H9 (cell line): Measurements from ENCODE around the gene GRID2IP. TPM values are rescaled to one million over a fixed set of nuclear protein-coding genes. Genes with fewer than 3 reads are reported as not detected.
A peak's percentile ranks its signal among the peaks of the same experiment; 100 is the strongest.

Experiments
- DNase-seq: peaks from one replicate; pipeline ENCODE4 v3.0.0-alpha.2; 2017
- H2AFZ ChIP-seq: one replicate; pipeline ENCODE4 v1.6.1; 2013; ENCODE audit warnings: mild to moderate bottlenecking, low read length, control low read depth, moderate library complexity
- H2AK5ac ChIP-seq: 2 replicates; pipeline ENCODE4 v1.6.1; 2013; ENCODE audit warnings: low read length, control low read depth, mixed read lengths; ENCODE audit not compliant: insufficient read length
- H2BK120ac ChIP-seq: one replicate; pipeline ENCODE4 v1.6.1; 2013; ENCODE audit warnings: low read depth, mild to moderate bottlenecking, low read length, control low read depth, inconsistent platforms; ENCODE audit not compliant: poor library complexity, severe bottlenecking
- H2BK12ac ChIP-seq: 2 replicates; pipeline ENCODE4 v1.6.1; 2013; ENCODE audit warnings: low read length, control low read depth, mixed read lengths, low read depth; ENCODE audit not compliant: insufficient read length
- H2BK15ac ChIP-seq: 2 replicates; pipeline ENCODE4 v1.6.1; 2013; ENCODE audit warnings: low read depth, low read length, control low read depth
- H2BK20ac ChIP-seq: one replicate; pipeline ENCODE4 v1.6.1; 2013; ENCODE audit warnings: low read depth, mild to moderate bottlenecking, low read length, control low read depth, inconsistent platforms; ENCODE audit not compliant: poor library complexity, severe bottlenecking
- H2BK5ac ChIP-seq: 2 replicates; pipeline ENCODE4 v1.6.1; 2013; ENCODE audit warnings: low read length, control low read depth, mixed read lengths; ENCODE audit not compliant: insufficient read length
- H3K14ac ChIP-seq: 2 replicates; pipeline ENCODE4 v1.6.1; 2013; ENCODE audit warnings: low read length, control low read depth; ENCODE audit not compliant: insufficient read depth
- H3K18ac ChIP-seq: 2 replicates; pipeline ENCODE4 v1.6.1; 2013; ENCODE audit warnings: low read depth, mild to moderate bottlenecking, mixed read lengths, low read length, control low read depth; ENCODE audit not compliant: insufficient read length
- H3K23ac ChIP-seq: 2 replicates; pipeline ENCODE4 v1.6.1; 2013; ENCODE audit warnings: low read length, control low read depth, mixed read lengths, low read depth; ENCODE audit not compliant: insufficient read length
- H3K23me2 ChIP-seq: 2 replicates; pipeline ENCODE4 v1.6.1; 2013; ENCODE audit warnings: low read depth, mild to moderate bottlenecking, mixed read lengths, low read length, control low read depth; ENCODE audit not compliant: insufficient read length, poor library complexity, severe bottlenecking
- H3K27ac ChIP-seq: 2 replicates; pipeline ENCODE4 v1.5.1; 2013; ENCODE audit warnings: low read length, control low read depth, mixed read lengths, low read depth; ENCODE audit not compliant: insufficient read length
- H3K27me3 ChIP-seq: 2 replicates; pipeline ENCODE4 v1.6.1; 2013; ENCODE audit warnings: low read length, control low read depth, inconsistent platforms; ENCODE audit not compliant: insufficient read depth
- H3K4ac ChIP-seq: 2 replicates; pipeline ENCODE4 v1.6.1; 2013; ENCODE audit warnings: low read depth, mild to moderate bottlenecking, control low read depth, inconsistent platforms, low read length, moderate library complexity
- H3K4me1 ChIP-seq: 2 replicates; pipeline ENCODE4 v1.6.1; 2013; ENCODE audit warnings: low read length, control low read depth, inconsistent platforms; ENCODE audit not compliant: insufficient read depth
- H3K4me2 ChIP-seq: 2 replicates; pipeline ENCODE4 v1.6.1; 2013; ENCODE audit warnings: low read length, control low read depth, mixed read lengths; ENCODE audit not compliant: insufficient read length, insufficient read depth
- H3K56ac ChIP-seq: 2 replicates; pipeline ENCODE4 v1.6.1; 2013; ENCODE audit warnings: low read depth, mild to moderate bottlenecking, mixed read lengths, low read length, control low read depth; ENCODE audit not compliant: insufficient read length
- H3K79me1 ChIP-seq: 2 replicates; pipeline ENCODE4 v1.6.1; 2013; ENCODE audit warnings: low read depth, mild to moderate bottlenecking, moderate library complexity, low read length, control low read depth, inconsistent platforms; ENCODE audit not compliant: insufficient read depth, poor library complexity, severe bottlenecking
- H3K79me2 ChIP-seq: 2 replicates; pipeline ENCODE4 v1.6.1; 2013; ENCODE audit warnings: low read length, control low read depth, inconsistent platforms; ENCODE audit not compliant: insufficient read depth
- H3K9ac ChIP-seq: 2 replicates; pipeline ENCODE4 v1.6.1; 2013; ENCODE audit warnings: low read length, control low read depth, mixed read lengths; ENCODE audit not compliant: insufficient read length; ENCODE audit errors: extremely low read depth
- H3K9me3 ChIP-seq: one replicate; pipeline ENCODE4 v1.6.1; 2013; ENCODE audit warnings: low read depth, low read length, inconsistent platforms; ENCODE audit not compliant: control insufficient read depth
- H3T11ph ChIP-seq: one replicate; pipeline ENCODE4 v1.6.1; 2013; ENCODE audit warnings: mild to moderate bottlenecking, low read length, control low read depth, inconsistent platforms
- H4K20me1 ChIP-seq: one replicate; pipeline ENCODE4 v1.6.1; 2013; ENCODE audit not compliant: control insufficient read depth, insufficient read length, insufficient read depth
- H4K5ac ChIP-seq: 2 replicates; pipeline ENCODE4 v1.6.1; 2013; ENCODE audit warnings: low read depth, mild to moderate bottlenecking, mixed read lengths, low read length, control low read depth; ENCODE audit not compliant: insufficient read length
- H4K8ac ChIP-seq: replicated peaks from 2 replicates; pipeline ENCODE4 v1.6.1; 2013; ENCODE audit warnings: low read length, control low read depth, mixed read lengths, low read depth; ENCODE audit not compliant: insufficient read length
- H4K91ac ChIP-seq: 2 replicates; pipeline ENCODE4 v1.6.1; 2013; ENCODE audit warnings: low read depth, mild to moderate bottlenecking, moderate library complexity, mixed read lengths, low read length, control low read depth; ENCODE audit not compliant: insufficient read length
- H3K27ac Mint-ChIP-seq, 3 experiments: 2 replicates in 2 of 3; 3 replicates in 1 of 3; pipeline ENCODE4 v1.8.0; 2020 to 2021; ENCODE audit warnings: mixed read lengths in 3 of 3, mild to moderate bottlenecking in 1 of 3, moderate library complexity in 1 of 3
- H3K27me3 Mint-ChIP-seq: 2 replicates; pipeline ENCODE4 v1.8.0; 2021; ENCODE audit warnings: low read depth, mild to moderate bottlenecking, moderate library complexity, mixed read lengths
- H3K36me3 Mint-ChIP-seq, 3 experiments: 2 replicates in 2 of 3; 3 replicates in 1 of 3; pipeline ENCODE4 v1.8.0; 2020 to 2021; ENCODE audit warnings: low read depth in 3 of 3, mixed read lengths in 3 of 3; ENCODE audit not compliant: insufficient read depth in 1 of 3
- H3K4me1 Mint-ChIP-seq, 2 experiments: 2 replicates each; pipeline ENCODE4 v1.8.0; 2020; ENCODE audit warnings: mixed read lengths in 2 of 2
- H3K4me3 Mint-ChIP-seq, 2 experiments: 2 replicates in 1 of 2; 3 replicates in 1 of 2; pipeline ENCODE4 v1.8.0; 2020 to 2021; ENCODE audit warnings: mild to moderate bottlenecking in 2 of 2, mixed read lengths in 2 of 2, moderate library complexity in 1 of 2
- H3K9me3 Mint-ChIP-seq, 2 experiments: 2 replicates in 1 of 2; 3 replicates in 1 of 2; pipeline ENCODE4 v1.8.0; 2020; ENCODE audit warnings: mild to moderate bottlenecking in 2 of 2, mixed read lengths in 2 of 2, moderate library complexity in 1 of 2
- WGBS: extraction: QIAGEN DNeasy Blood & Tissue Kit; methylation state at CpG from one replicate; pipeline ENCODE4 v1.1.7; 2013; ENCODE audit warnings: missing lambda C conversion rate, low lambda C conversion rate, mixed read lengths; ENCODE audit not compliant: insufficient read length; ENCODE audit errors: extremely low coverage; 5-methylcytosine and 5-hydroxymethylcytosine counted together
- total RNA-seq: library from RNA; stranded (reverse); gene quantifications from 2 replicates; pipeline ENCODE4 v1.2.1, GENCODE V29; 2021
- TF ChIP-seq, protein P1 (sequence below): fragments of 200-600 bp; sonication (generic); conservative IDR thresholded peaks from 3 replicates; pipeline ENCODE4 v1.8.0; 2021; ENCODE audit warnings: antibody characterized with exemption, mild to moderate bottlenecking

The GRID2IP gene
- total RNA-seq, 1 experiment from 2014 or later: 1.7 TPM

DNA sequence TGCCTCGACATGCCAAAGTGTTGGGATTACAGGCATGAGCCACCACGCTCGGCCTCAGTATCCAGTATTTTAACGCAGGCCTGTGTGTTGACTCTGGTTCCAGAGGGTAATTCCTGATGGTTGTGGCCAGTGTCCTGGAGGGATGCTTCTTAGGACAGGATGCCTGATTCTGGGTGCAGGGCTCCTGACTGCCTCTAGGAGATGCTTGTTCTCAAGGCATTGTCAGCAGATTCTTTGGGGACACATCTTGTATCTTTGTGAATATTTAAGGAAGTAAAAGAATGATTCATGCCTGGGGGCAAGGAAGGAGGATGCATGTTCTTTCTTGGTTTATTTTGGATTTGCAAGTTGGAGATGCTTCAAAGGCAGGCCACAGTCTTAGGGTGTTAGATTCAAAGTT, 28.2 kb upstream of the GRID2IP start:
- no peaks in the 10 kb centered on the region for H4K20me1 ChIP-seq
- no peak overlapping the region for H2BK5ac ChIP-seq
- H3K4me1 ChIP-seq: no peaks in the 10 kb centered on the region
- no peaks in the 10 kb centered on the region for H3K27me3 ChIP-seq
- no peak overlapping the region for H3K4ac ChIP-seq
- TF ChIP-seq, protein P1, sequence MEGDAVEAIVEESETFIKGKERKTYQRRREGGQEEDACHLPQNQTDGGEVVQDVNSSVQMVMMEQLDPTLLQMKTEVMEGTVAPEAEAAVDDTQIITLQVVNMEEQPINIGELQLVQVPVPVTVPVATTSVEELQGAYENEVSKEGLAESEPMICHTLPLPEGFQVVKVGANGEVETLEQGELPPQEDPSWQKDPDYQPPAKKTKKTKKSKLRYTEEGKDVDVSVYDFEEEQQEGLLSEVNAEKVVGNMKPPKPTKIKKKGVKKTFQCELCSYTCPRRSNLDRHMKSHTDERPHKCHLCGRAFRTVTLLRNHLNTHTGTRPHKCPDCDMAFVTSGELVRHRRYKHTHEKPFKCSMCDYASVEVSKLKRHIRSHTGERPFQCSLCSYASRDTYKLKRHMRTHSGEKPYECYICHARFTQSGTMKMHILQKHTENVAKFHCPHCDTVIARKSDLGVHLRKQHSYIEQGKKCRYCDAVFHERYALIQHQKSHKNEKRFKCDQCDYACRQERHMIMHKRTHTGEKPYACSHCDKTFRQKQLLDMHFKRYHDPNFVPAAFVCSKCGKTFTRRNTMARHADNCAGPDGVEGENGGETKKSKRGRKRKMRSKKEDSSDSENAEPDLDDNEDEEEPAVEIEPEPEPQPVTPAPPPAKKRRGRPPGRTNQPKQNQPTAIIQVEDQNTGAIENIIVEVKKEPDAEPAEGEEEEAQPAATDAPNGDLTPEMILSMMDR: peak; percentile 52
- no peaks in the 10 kb centered on the region for H3K27me3 Mint-ChIP-seq
- H2BK120ac ChIP-seq: no peak overlapping the region
- peak overlapping the region in 2 of 3 experiments; percentile 2 to 83; a peak in 1 of 7 replicates for H3K27ac Mint-ChIP-seq
- peaks cover 14 to 49% (median 45%) of the 10 kb centered on the region in 3 experiments; a peak in 6 of 7 replicates for H3K36me3 Mint-ChIP-seq
- H2BK15ac ChIP-seq: no peak overlapping the region
- H3K23ac ChIP-seq: no peak overlapping the region
- H4K91ac ChIP-seq: no peak overlapping the region
- H4K8ac ChIP-seq: no peak overlapping the region
- no peaks in the 10 kb centered on the region for H3K79me1 ChIP-seq
- H2BK12ac ChIP-seq: no peak overlapping the region
- H2AK5ac ChIP-seq: no peak overlapping the region
- DNase-seq: peak; percentile 43
- no CpG with 5 or more reads among the region's 4 CpGs for WGBS
- no peak overlapping the region for H2BK20ac ChIP-seq
- peak overlapping the region; percentile 19 to 31; a peak in 2 of 5 replicates for H3K4me3 Mint-ChIP-seq
- no peak overlapping the region for H3K27ac ChIP-seq
- H3K4me2 ChIP-seq: no peak overlapping the region
- no peak overlapping the region for H4K5ac ChIP-seq
- no peaks in the 10 kb centered on the region for H3K23me2 ChIP-seq
- no peaks in the 10 kb centered on the region for H3K9me3 Mint-ChIP-seq
- no peaks in the 10 kb centered on the region for H3K9me3 ChIP-seq
- H3K14ac ChIP-seq: no peak overlapping the region
- no peak overlapping the region for H3K18ac ChIP-seq
- no peaks in the 10 kb centered on the region for H3K79me2 ChIP-seq
- H3K9ac ChIP-seq: no peak overlapping the region
- no peak overlapping the region for H3K56ac ChIP-seq
- no peak overlapping the region for H3T11ph ChIP-seq
- peaks cover 0 to 2% of the 10 kb centered on the region in 2 experiments; a peak in 1 of 4 replicates for H3K4me1 Mint-ChIP-seq
- no peak overlapping the region for H2AFZ ChIP-seq
